ENCODE results near the gene SHOC1. TPM values are rescaled to one million over a fixed set of nuclear protein-coding genes. Genes with fewer than 3 reads are reported as not detected.

Gene SHOC1
- total RNA-seq, 2 experiments from 2014 or later: not detected

GRCh38 chr9:111752455-111752854 is 42.3 kb downstream of the SHOC1 start:
- H3K27ac Mint-ChIP-seq: no peak overlapping the region

More at GRCh38 chr9:111752455-111752854, 42.3 kb downstream of the SHOC1 start:
- H3K4me1 Mint-ChIP-seq (ENCODE audit: low read depth): no peaks in the 10 kb centered on the region
- ChIA-PET CTCF (interaction anchor here (3.2 kb wide), 1 partner anchor 322 kb away, joined by 13 read pairs; no protein-coding TSS in a partner anchor), POLR2A (no interaction called here)
- H3K27me3 Mint-ChIP-seq: no peaks in the 10 kb centered on the region
- peaks cover 17% of the 10 kb centered on the region for H3K36me3 Mint-ChIP-seq
- no peak overlapping the region for H3K4me3 Mint-ChIP-seq
- intact Hi-C loops (cut with micrococcal nuclease): loop anchor here (1.0 kb wide), 1 partner anchor 9 kb away; no protein-coding TSS in a partner anchor
- peaks cover 14% of the 10 kb centered on the region for H3K9me3 Mint-ChIP-seq
- DNase-seq: no peak

Other genes with a start within 250 kb of the SHOC1 start
- gene PTGR1, start 195.3 kb downstream of the SHOC1 start, total RNA-seq: 1 to 10 TPM; 4.7 to 4.8 TPM
- gene DNAJC25, start 163.6 kb downstream of the SHOC1 start, total RNA-seq: 1 to 10 TPM; 4.2 to 4.5 TPM
- 10 to 100 TPM; 21.7 to 22.1 TPM for gene GNG10, start 133.3 kb downstream of the SHOC1 start, total RNA-seq
- 10 to 100 TPM; 12.4 to 13.5 TPM for gene UGCG, start 101.9 kb upstream of the SHOC1 start, total RNA-seq